Adrenal gland (tissue), 5 donors: ENCODE data around the gene FAM236C.
"Not testable (repeated sequence)": the region's sequence is repeated elsewhere in the genome, so short reads cannot be mapped to it uniquely, and the experiment has no call there.

Experiments used
- CTCF ChIP-seq, 6 experiments: fragments of 450-650 bp in 4 of 6; fragments of 200-600 bp in 2 of 6; sonication (generic) in 1 of 6; IDR thresholded peaks; 1 replicate in 5 of 6; 2 replicates in 1 of 6; pipeline versions ENCODE4 v1.5.1 to v1.8.0; 2016 to 2021; ENCODE audit warnings: antibody characterized with exemption in 6 of 6, mild to moderate bottlenecking in 2 of 6, moderate library complexity in 1 of 6
- POLR2A ChIP-seq, 2 donors: fragments of 450-650 bp; IDR thresholded peaks; one replicate each; pipeline ENCODE4 v1.6.1; 2017; ENCODE audit warnings: antibody characterized with exemption in 2 of 2, mild to moderate bottlenecking in 2 of 2, moderate library complexity in 1 of 2
- donor health status: DM: no; HTN: no; CAD: no.

GRCh38 chrX:72942272-72942671, 29.9 kb downstream of the FAM236C start:
- TF ChIP-seq CTCF, POLR2A (IDR thresholded peaks at IDR 0.05): not testable (repeated sequence)
